Panc1 (cell line): Measurements from ENCODE around the gene SEZ6L. TPM values are rescaled to one million over a fixed set of nuclear protein-coding genes. Genes with fewer than 3 reads are reported as not detected.

ENCODE experiments used
- ATAC-seq: fragments of 200-7000 bp; cut with Tn5 transposase; 2 replicates; pipeline ENCODE4 v1.9.1; 2020; ENCODE audit warnings: mild to moderate bottlenecking, moderate library complexity
- BruUV-seq: library from RNA; stranded (reverse); fragments of 400-500 nt; replicated peaks from 2 replicates; lab custom pipeline; 2021; lab: Mats Ljungman, UMichigan
- CTCF ChIA-PET: fragments of 300-600 bp; sonication (Branson Sonifier 250); formaldehyde crosslinking; loops from one replicate; lab custom pipeline; 2022; ENCODE audit warnings: antibody characterized with exemption; lab: Charles Lee
- POLR2A ChIA-PET: fragments of 300-600 bp; sonication (Branson Sonifier 250); formaldehyde crosslinking; loops from one replicate; lab custom pipeline; 2022; ENCODE audit warnings: antibody characterized with exemption; lab: Charles Lee
- DNase-seq: peaks from one replicate; pipeline ENCODE4 v3.0.0-alpha.2; 2010; ENCODE audit warnings: low read depth, low spot score
- H3K27ac ChIP-seq: 2 replicates; pipeline ENCODE4 v1.5.1; 2011; ENCODE audit warnings: mild to moderate bottlenecking, low read length, inconsistent platforms
- H3K27me3 ChIP-seq: fragments of 200-500 bp; sonication (Bioruptor generic); 2 replicates; pipeline ENCODE4 v1.6.0; 2014; ENCODE audit warnings: low read length, inconsistent platforms; ENCODE audit not compliant: control insufficient read depth, insufficient read depth
- H3K36me3 ChIP-seq: fragments of 200-500 bp; sonication (Bioruptor generic); 2 replicates; pipeline ENCODE4 v1.5.1; 2014; ENCODE audit warnings: inconsistent platforms, mild to moderate bottlenecking, low read length, moderate library complexity; ENCODE audit not compliant: control insufficient read depth, insufficient read depth
- H3K4me1 ChIP-seq: 2 replicates; pipeline ENCODE4 v1.5.1; 2011; ENCODE audit warnings: inconsistent platforms, mild to moderate bottlenecking, low read length, moderate library complexity; ENCODE audit not compliant: control insufficient read depth, insufficient read depth
- H3K4me3 ChIP-seq, 2 experiments: 2 replicates each; pipeline ENCODE4 v1.5.1; 2011 to 2012; ENCODE audit warnings: low read depth in 2 of 2, low read length in 2 of 2, mild to moderate bottlenecking in 2 of 2, inconsistent platforms in 1 of 2, moderate library complexity in 1 of 2
- H3K9me3 ChIP-seq: fragments of 200-500 bp; sonication (Bioruptor generic); 2 replicates; pipeline ENCODE4 v1.5.1; 2014; ENCODE audit warnings: low read depth, mild to moderate bottlenecking, inconsistent platforms, low read length, moderate library complexity; ENCODE audit not compliant: control insufficient read depth, insufficient read depth
- CTCF ChIP-seq: fragments of 450-650 bp; IDR thresholded peaks from 2 replicates; pipeline ENCODE4 v1.5.1; 2017; ENCODE audit warnings: mild to moderate bottlenecking
- POLR2AphosphoS5 ChIP-seq: IDR thresholded peaks from 2 replicates; pipeline ENCODE4 v1.6.1; 2012; ENCODE audit warnings: mild to moderate bottlenecking, low read depth, low read length, moderate library complexity
- REST ChIP-seq, 2 experiments: IDR thresholded peaks; 2 replicates each; pipeline ENCODE4 v1.6.1; 2011 to 2012; ENCODE audit warnings: low read depth in 2 of 2, control low read depth in 1 of 2, low read length in 1 of 2, mild to moderate bottlenecking in 1 of 2, moderate library complexity in 1 of 2; ENCODE audit not compliant: insufficient read depth in 1 of 2
- SIN3A ChIP-seq: IDR thresholded peaks from 2 replicates; pipeline ENCODE4 v1.6.1; 2012; ENCODE audit warnings: low read depth, mild to moderate bottlenecking, low read length, moderate library complexity, borderline replicate concordance; ENCODE audit not compliant: insufficient read depth
- TCF7L2 ChIP-seq: IDR thresholded peaks from 2 replicates; pipeline ENCODE4 v1.6.1; 2011; ENCODE audit warnings: mild to moderate bottlenecking, low read depth, low read length, inconsistent platforms
- in situ Hi-C: cut with HindIII; loops from 2 replicates; pipeline ENCODE4 v1.10.0; 2016; ENCODE audit warnings: low sequenced_read_pairs, low pct_unique_long_range_greater_than_20kb
- intact Hi-C: fragments of 100-400 bp; cut with micrococcal nuclease; formaldehyde crosslinking; loops from one replicate; pipeline ENCODE4 v1.10.0; 2022; ENCODE audit not compliant: unreplicated experiment
- total RNA-seq: library from RNA; stranded (reverse); gene quantifications from one replicate; pipeline ENCODE4 v1.2.1, GENCODE V29; 2021; ENCODE audit not compliant: unreplicated experiment

SEZ6L gene
- total RNA-seq, 1 experiment from 2014 or later = not detected

GRCh38 chr22:26238596-26238995, 69.3 kb downstream of the SEZ6L start:
- in situ Hi-C loops = no loop called here
- peaks cover 4% of the 10 kb centered on the region; the same call in 1 of the 2 replicates for H3K27me3 ChIP-seq

GRCh38 chr22:26239581-26239980, 70.3 kb downstream of the SEZ6L start:
- H3K36me3 ChIP-seq = no peaks in the 10 kb centered on the region
- no peaks in the 10 kb centered on the region for H3K9me3 ChIP-seq
- H3K27ac ChIP-seq = no peak overlapping the region
- ChIA-PET POLR2A (no interaction called here), CTCF (no interaction called here)
- ATAC-seq = no peak
- peaks cover 4% of the 10 kb centered on the region; the same call in 1 of the 2 replicates for H3K27me3 ChIP-seq
- H3K4me1 ChIP-seq = no peaks in the 10 kb centered on the region
- no peak for DNase-seq
- no peak for TF ChIP-seq POLR2AphosphoS5
- no peak for TF ChIP-seq SIN3A
- no peak for TF ChIP-seq CTCF
- no peak for TF ChIP-seq TCF7L2
- no peak for TF ChIP-seq REST (IDR thresholded peaks at IDR 0.05; ENCODE audit: insufficient read depth in 1 of 2, low read depth in 2 of 2, low read length in 1 of 2)
- intact Hi-C loops = no loop called here
- BruUV-seq = no TSS peak
- in situ Hi-C loops = no loop called here
- no peak overlapping the region for H3K4me3 ChIP-seq

More at GRCh38 chr22:26238596-26238995, 69.3 kb downstream of the SEZ6L start:
- TF ChIP-seq TCF7L2 (no peak), CTCF (no peak), SIN3A (no peak), REST (IDR thresholded peaks at IDR 0.05; ENCODE audit: insufficient read depth in 1 of 2, low read depth in 2 of 2, low read length in 1 of 2) (no peak), POLR2AphosphoS5 (no peak)
- ATAC-seq (no peak), DNase-seq (no peak)
- ChIA-PET POLR2A (no interaction called here), CTCF (no interaction called here)
- no peak overlapping the region for H3K27ac ChIP-seq
- no peaks in the 10 kb centered on the region for H3K4me1 ChIP-seq
- H3K4me3 ChIP-seq = no peak overlapping the region
- no peaks in the 10 kb centered on the region for H3K36me3 ChIP-seq
- intact Hi-C loops = no loop called here
- BruUV-seq = no TSS peak
- no peaks in the 10 kb centered on the region for H3K9me3 ChIP-seq
